HuH-7.5 (cell line): ENCODE data around the gene VEPH1.

Experiments used
- DNase-seq: peaks from one replicate; pipeline ENCODE4 v3.0.0; 2011; ENCODE audit warnings: low spot score

The VEPH1 gene

DNA sequence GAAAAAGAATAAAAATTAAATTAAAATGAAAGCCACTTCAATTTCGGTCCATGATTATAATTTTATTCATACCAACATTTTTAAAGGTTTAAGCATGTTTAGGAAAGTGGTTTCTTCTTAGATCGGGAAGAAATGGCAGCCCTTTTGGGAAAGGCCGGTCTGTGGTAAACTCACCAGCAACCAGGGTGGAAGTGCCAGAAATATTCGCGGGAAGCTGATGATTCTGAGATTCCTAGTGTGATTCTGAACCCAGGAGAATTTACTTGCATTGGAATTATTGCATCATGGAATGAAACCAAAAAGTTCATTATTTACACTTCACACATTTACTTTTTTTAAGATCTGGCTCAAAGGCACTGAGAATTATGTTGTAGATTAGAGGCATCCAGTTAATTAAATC is 246.1 kb downstream of the VEPH1 start:
- DNase-seq, result no peak

DNA sequence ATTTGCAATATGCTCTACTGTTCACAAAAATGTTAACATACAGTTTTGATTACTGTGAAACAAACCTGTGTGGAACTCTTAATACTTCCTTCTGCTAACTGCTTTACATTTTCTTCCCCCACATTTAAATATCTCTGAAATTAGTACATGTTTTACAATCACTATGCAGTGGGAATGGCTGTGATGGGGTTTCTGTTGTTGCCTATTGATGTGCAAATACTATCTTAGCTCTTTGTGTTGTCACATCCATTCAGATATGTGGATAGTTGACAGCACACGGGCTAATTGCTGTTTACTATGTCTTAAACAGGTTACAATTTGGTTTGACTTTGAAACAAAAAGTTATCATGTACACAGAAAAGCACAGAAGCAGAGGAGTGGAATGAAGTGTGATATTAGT is 247.4 kb downstream of the VEPH1 start:
- DNase-seq, result no peak

DNA sequence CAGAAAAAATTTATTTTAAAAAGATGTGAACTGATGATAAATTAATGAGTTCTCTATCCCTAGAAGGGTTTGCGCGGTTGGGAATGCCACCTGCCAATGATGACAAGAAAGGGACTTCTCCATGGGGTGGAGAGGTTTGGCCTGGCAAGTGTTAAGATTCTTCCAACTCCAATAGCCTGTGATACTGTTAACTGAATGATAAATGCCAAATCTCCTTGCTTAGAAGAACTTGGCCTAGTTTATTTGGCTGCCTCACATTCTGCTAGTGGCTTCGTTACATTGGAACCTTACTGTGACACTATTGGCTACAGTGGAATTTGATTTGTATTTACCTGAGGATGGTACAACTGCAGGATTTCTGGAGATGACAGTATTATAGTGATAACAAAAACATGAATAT is 251.5 kb downstream of the VEPH1 start:
- DNase-seq, result no peak

DNA sequence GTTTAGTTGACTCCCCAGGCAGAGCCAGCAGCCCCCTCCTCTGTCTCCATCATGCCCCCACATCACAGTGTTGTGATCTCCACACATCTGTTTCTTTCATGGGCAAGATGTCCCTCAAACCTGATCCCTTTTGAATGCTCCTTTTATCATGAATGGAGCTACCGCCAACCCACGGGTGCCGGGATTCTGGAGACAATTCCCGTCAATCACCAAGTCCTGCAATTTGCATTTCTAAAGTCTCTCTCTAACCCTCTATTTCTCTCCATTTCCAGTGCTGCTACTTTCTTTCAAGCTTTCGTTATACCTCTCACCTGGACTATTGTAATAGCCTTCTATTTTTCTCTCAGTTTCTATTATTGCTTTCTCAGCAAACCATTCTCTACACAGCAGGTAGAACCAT is 253.6 kb downstream of the VEPH1 start:
- no peak for DNase-seq

DNA sequence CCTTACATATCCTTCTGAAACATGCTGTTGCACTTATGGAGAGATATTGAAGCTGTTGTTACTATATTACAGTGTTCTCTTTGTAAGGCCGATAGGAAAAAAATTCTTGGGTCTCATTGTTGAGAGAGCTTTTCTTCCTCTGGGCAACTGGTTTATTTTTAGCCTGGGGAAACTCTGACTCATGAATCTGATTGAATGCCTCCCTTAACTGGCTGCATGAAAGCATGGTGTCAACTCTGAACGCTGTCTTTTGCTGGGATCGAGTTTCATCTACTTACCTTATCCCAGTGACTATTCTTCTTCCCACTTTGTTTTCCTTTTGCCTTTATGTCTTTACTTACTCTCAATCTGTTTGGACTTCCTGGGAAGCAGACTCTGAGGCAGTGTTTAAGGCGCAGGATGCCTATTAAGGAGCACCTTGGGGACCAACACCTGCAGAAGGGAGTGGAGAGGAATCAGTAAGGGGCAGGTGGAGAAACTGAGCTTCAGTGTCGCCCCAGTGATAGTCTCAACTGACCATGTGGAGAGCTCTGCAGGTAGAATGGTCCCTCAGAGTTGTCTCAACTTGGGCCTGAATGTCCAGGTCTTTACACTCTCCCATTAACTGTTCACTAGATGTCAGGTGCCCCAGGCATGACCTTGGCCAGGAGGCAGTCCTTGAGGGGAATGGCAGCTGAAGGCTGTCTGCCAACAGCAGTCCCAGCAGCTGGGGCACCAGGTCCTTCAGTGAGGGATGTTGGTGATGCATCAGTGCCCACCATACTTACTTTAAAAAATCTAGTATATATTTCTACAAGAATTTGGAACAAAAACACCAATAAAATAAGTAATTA is 254.4 kb downstream of the VEPH1 start:
- DNase-seq, result no peak

DNA sequence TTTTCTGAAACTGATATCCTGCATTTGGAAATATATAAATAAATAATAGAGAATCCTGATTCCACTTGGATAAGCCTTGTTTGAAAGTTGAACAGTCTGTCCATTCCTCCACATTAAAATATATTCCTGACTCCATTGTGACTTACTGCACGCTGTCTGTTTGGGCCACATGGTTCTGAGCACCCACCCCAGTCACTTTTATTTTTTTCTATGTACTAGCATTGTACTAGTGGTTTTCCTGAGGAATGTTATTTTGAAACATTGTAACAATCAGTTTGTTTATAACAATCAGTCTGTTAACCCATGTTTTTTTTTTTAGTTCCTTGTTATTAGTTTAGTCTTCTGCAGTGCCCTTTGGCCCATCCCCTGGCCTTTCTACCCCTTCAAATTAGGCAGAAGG is 255.8 kb downstream of the VEPH1 start:
- DNase-seq, result no peak

DNA sequence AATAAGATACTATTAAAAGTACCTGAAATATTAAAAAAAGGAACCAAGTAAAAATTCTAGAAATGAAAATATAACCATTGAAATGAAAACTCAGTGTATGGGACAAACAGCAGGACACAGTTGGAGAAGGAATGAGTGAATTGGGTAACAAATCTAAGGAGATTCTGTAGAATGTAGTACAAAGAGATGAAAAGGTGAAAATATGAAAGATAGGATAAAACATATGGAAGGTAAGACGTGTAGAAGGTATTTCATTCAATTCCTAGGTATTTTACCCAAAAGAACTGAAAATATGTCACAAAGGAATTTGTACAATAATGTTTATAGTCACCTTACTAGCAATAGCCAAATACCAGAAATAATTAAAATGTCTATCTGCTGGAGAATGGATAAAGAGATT is 260.4 kb downstream of the VEPH1 start:
- DNase-seq, result no peak

DNA sequence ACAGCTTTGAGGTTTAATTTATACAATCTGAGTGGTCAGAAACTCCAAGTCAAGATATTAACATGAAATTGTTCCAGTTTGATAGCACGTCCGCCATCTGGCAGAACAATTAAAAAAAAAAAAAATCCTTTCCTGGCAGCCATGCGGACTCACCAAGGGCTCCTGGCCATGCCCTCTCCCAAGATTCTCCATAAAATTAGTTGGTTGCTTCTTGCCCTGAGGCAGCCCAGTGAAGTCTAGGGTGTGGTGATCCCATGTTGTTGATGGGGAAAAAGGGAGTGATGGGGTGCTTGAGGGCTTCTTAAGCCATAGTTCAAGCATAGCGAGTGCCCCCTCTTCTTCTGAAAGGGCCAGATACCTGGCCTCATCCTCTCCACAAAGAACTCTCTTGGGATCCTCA is 261.6 kb downstream of the VEPH1 start:
- no peak for DNase-seq

DNA sequence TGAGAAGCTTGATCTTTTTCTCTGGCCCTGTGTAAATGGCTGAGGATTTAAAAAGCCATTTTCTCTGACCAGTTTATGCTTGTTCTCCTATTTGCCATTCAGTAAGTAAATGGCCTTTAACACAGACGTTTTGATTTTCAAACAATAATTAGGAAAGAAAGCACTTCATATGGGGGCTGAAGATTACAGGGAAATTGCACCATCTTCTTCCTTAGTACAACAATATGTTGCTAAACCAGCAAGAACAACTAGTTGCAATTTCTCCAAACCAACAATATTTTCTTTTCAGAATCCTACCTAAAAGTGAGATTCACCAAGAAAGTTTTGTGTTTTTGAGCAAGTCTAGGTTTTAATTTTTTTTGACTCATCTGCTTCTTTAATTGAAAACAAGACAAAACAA is 262.8 kb downstream of the VEPH1 start:
- DNase-seq, result no peak

DNA sequence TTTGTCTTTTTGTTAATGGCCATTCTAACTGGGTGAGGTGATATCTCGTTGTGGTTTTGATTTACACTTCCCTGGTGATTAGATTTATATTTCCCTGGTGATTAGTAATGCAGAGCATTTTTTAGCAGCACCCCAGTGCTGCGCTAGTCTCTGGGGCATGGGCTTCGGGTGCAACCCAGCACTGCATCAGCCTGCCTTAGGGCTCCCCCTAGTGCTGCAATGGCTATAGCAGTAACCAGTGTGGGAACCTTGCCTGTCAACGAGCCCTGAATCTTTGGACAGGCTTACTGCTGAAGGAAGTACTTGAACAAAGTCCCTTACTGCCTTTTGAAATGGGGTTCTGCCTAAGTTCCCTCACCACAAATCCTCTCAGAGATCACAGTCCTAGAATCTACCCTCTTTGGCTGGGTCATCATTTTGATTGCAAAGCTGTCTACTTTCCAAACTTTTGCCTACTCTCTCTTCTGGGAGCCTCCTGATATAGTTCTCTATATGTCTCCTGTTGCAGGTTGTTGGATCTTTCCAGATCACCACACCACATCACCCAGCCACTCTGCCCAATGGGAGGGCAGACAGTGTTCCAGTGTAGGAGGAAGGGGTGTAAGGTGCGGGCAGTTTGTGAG is 264.0 kb downstream of the VEPH1 start:
- DNase-seq, result peak; percentile 15

DNA sequence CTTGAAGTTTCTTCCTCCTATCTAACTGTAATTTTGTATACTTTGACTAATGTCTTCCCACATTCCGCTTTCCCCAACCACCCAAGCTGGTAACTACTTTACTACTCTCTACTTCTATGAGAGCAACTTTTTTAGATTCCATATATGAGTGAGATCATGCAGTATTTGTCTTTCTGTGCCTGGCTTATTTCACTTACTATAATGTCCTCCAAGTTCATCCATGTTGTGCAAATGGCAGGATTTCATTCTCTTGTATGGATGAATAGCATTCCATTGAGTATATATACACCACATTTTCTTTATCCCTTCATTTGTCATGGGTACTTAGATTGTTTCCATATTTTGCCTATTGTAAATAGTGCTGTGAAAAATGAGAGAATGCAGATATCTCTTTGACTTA is 264.8 kb downstream of the VEPH1 start:
- no peak for DNase-seq

DNA sequence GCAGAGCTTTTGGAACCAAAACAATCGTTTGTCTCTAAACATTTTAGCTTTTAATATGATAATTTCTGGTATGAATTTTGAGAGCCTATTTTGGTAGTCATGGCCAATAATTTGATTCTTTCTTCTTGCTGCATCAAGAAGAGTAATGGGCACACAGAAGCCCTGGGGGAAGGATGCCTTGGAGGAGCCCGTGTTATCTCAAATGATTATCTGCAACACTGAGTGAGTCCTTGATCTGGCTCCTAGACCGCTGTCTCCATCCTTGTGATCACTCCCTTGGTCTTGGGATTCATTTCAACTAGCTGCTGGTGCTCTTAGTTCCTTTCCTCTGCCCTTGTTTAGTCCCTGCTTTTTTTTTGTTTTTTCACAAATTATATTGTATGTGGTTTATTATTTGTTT is 265.3 kb downstream of the VEPH1 start:
- DNase-seq, result no peak

DNA sequence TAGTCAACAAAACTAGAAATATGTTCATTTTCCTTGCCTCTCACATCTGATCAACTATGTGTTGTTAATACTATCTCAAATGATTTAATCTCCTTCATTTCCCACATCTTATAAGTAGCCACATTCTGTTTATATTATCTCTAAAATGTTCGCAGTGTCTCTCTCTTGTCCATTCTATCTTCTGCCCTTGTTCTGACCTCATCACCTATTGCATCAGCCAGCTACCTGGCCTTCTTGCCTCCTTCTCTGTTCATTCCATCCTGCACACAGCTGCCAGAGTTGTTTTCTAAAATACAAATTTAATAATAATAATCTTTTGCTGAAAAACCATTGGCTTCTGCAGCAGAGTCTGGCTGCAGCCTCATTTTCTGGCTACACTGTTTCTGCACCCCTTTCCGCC is 267.9 kb downstream of the VEPH1 start:
- DNase-seq, result no peak

DNA sequence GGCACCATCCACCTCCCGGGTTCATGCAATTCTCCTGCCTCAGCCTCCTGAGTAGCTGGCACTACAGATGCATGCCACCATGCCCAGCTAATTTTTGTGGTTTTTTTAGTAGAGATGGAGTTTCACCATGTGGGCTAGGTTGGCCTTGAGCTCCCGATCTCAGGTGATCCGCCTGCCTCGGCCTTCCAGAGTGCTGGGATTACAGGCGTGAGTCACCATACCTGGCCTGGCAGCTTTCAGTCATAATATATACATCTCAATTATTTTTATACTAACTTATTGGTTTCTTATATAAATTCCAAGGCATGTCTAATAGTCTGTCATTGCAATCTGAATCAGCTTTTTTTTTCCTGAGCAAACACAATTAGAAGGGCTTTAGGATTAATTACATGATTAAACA is 269.3 kb downstream of the VEPH1 start:
- no peak for DNase-seq

DNA sequence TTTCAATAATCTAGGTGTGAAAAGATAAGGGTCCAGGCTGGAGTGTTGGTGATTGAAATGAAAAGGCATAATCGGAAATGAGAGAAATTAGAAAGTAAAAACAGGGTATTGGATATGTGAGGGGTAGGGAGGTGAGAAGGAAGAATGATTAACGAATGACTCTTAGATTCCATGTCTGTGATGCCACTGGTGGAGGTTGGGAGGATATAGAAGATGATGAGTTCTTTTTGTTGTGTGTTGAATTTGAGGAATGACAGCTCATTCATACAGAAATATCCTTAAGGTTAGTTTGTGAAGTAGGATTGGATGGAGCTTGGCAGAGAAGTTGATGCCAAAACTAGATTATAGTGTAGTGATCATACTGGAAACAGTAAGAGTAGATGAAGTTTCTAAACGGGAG is 271.1 kb downstream of the VEPH1 start:
- DNase-seq, result no peak

DNA sequence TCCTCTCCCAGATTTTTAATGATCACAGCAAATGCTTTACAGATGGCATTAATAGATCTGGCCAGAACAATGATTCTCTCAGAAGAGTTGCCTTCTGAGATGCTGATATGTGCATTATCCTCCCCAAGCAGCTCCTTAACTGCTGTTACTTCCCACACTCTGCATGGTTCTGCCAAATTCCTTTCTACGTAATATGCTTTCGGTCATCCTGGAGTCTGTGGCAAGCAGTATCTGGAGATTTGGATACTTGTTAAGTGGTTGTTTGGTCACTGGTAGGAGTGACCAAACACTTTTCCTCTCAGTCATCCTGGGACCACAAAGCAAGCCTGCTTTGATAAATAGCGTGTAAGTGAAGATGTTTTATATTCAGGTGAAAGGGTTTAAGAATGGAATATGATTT is 272.1 kb downstream of the VEPH1 start:
- no peak for DNase-seq

DNA sequence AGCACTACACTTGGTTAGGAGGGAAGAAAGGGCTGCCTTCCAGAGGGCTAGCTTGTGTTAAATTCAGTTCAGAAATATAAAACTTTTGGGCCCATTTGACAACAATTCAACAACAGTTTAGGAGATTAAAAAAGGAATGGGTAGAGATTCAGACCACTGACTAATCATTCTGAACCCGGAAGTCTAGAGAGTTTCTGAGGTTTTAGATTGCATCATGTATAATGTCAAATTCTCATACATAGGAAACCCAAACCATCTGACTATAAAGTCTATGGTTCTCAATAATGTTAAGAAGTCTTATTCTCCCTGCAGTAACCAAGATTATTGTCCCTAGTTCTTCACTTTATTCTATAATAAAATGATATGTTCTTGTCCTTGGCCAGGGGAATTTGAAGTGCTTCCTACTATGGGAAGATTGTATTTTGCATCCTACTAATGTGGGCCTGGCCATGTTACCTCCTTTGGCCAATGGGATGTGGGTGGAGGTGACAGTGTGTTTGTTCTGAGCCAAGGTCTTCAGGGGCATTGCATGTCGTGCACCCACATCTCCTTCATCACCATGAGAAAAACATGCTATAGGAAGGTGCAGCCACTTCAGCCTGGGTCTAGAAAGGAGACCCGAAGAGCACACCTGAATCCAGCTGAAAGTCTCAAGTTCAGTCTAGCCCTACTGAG is 276.9 kb downstream of the VEPH1 start:
- DNase-seq, result no peak

DNA sequence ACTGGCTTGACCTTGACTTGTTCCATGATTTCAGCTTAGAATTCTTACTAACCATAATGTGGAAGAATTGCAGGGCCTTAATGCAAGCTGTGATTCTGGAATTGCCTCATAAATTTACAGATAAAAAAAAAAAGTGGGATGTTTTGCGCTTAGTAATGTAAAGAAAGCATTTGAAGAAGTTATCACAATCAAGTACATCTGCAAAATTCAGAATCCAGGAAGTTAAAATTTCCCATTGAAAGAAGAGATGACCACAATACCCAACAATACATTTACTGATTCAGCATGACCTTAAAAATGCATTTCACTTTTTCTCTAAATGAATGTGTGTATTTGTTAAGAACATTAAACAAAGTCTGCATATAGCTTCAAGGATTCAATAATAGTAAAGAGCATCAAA is 278.2 kb downstream of the VEPH1 start:
- DNase-seq, result no peak

DNA sequence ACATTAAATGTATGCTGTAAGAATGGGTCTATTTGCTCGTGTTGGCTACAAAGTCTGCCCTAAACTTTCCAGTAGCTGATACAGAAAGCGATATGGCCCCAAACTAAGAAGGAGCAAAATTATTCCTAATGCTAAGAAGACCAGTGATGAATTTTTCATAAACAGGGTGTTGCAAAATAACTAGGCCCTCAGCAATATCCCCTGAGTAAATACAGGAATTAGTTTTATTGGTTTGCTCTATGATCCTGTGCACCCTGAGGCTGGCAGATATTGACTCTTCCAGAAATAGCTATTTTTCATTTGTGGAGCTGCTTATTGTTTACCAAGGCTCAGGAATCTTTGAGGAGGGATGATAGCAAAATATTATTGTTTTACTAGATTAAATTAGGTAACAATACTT is 282.3 kb downstream of the VEPH1 start:
- DNase-seq, result no peak

DNA sequence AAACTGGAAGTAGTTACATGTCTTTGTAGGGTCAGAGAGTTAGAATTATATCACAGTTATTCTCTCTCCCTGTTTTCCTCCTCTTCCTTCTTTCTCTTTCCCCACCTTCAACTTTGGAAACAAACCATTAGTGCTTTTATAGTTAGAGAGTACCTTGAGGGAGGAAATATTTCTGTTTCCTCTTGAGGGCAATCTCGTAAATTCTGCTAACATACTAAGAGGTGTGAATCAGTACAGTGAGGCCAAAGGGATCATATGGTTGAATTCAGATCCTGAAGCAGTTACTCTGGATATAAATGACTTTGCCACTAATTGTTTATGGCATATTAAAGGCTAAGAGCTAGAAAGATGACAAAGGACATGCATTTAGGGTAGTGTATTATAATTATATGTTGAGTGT is 283.0 kb downstream of the VEPH1 start:
- DNase-seq, result no peak

DNA sequence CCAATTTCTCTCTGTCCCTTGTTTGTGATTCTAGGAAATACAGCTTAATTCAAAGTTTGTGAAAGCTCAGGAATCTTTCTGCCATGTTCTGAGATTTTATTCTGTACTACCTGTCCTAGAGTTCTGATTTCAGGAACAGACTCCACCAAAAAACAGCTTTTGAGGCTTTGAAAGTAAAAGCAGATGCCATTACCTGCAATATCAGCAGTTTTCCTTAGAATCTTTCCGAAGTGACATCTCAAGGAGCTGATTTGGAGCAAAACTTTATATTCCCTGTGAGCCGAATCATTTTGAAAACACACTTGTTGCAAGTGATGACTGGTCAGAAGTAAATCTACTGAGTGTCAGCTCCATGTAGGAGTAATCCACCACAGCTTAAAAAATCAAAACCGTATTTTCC is 284.0 kb downstream of the VEPH1 start:
- DNase-seq, result no peak
